Ishikawa (cell line): ENCODE results near the gene IFNL4.

ENCODE experiments used
- CEBPB ChIP-seq: IDR thresholded peaks from 2 replicates; pipeline ENCODE4 v1.6.1; 2012
- EGR1 ChIP-seq: IDR thresholded peaks from 2 replicates; pipeline ENCODE4 v1.6.1; 2012
- RAD21 ChIP-seq: IDR thresholded peaks from 2 replicates; pipeline ENCODE4 v1.6.1; 2012; ENCODE audit warnings: low read depth
- REST ChIP-seq: IDR thresholded peaks from 2 replicates; pipeline ENCODE4 v1.6.1; 2012; ENCODE audit warnings: low read depth, mild to moderate bottlenecking
- TAF1 ChIP-seq: IDR thresholded peaks from 2 replicates; pipeline ENCODE4 v1.6.1; 2012; ENCODE audit warnings: low read depth, mild to moderate bottlenecking
- TF ChIP-seq, protein P1 (sequence below): IDR thresholded peaks from 2 replicates; pipeline ENCODE4 v1.6.1; 2012

DNA sequence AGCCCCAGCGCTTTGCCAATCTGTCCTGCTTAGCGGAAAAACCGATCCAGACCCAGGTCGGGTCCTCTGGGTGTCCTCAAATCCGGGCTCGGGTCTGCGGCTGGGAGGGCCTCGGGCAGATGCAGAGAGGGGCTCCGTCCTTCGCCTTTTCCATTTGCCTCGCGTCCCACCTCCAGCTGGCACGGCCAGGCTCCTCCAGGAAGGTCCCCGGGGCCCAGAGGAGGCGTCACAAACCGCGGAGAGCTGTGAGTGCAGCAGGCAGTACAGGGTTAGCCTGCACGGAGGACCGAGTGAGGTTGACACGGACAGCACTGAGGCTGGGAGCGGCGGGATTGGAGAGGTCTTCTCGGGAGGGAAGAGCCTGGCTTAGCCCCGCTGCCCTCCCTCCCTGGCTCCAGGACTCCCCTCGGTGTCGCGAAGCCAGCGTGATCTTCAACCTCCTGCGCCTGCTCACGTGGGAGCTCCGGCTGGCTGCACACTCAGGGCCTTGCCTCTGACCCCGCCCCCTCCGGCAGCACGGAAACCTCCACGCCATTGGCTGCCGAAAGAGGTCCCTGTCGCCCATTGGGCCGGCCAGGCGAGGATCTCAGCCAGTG lies 16.8 kb upstream of the IFNL4 start:
- TF ChIP-seq TAF1 (no peak), EGR1 (no peak), CEBPB (no peak), REST (no peak), RAD21 (no peak)
- TF ChIP-seq, protein P1, sequence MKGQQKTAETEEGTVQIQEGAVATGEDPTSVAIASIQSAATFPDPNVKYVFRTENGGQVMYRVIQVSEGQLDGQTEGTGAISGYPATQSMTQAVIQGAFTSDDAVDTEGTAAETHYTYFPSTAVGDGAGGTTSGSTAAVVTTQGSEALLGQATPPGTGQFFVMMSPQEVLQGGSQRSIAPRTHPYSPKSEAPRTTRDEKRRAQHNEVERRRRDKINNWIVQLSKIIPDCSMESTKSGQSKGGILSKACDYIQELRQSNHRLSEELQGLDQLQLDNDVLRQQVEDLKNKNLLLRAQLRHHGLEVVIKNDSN, result no peak
